ENCODE results near the gene DHX57. TPM values are rescaled to one million over a fixed set of nuclear protein-coding genes. Genes with fewer than 3 reads are reported as not detected.

Gene DHX57
- total RNA-seq, 1 donor from 2014 or later = 20.3 TPM

DNA sequence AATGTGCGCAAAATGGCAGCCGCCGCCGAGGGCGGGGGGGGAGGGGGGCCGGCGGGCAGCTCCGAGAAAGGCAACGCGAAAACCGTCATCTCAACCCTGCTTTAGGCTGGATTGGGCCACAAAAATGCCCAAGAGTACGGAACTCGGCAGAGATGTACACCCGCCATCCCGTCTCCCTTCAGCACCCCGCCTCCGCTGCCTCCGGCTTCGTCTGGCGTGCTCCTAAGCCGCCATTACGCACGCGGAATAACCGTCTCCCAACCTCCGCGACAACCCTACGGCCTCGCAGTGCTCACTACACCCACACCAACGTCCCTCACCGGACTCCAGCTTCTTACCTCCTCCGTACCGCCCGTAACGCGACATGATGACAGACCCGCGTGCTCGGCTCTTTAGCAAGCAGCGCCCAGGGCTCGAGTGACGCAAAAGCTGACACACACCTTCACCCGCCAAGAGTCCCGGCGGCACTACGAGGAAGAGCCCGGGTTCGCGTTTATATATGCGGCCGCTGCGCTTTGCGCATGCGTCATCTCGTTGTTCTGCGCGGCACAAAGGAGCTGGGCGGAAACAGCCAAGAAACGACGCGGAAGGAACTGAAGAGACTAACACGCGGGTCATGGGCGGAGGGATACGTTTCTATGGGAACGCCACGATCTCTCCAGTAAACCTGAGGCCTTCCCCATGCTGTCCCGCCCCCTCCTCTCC is 124.7 kb downstream of the DHX57 start, which contains the start of gene SRSF7:
Gene SRSF7, minus strand, starts transcription at position 471 of the 705 bp plus-strand sequence. Its CDS starts 105 bp downstream, at position 366.
- peak; percentile 100 for DNase-seq

DNA sequence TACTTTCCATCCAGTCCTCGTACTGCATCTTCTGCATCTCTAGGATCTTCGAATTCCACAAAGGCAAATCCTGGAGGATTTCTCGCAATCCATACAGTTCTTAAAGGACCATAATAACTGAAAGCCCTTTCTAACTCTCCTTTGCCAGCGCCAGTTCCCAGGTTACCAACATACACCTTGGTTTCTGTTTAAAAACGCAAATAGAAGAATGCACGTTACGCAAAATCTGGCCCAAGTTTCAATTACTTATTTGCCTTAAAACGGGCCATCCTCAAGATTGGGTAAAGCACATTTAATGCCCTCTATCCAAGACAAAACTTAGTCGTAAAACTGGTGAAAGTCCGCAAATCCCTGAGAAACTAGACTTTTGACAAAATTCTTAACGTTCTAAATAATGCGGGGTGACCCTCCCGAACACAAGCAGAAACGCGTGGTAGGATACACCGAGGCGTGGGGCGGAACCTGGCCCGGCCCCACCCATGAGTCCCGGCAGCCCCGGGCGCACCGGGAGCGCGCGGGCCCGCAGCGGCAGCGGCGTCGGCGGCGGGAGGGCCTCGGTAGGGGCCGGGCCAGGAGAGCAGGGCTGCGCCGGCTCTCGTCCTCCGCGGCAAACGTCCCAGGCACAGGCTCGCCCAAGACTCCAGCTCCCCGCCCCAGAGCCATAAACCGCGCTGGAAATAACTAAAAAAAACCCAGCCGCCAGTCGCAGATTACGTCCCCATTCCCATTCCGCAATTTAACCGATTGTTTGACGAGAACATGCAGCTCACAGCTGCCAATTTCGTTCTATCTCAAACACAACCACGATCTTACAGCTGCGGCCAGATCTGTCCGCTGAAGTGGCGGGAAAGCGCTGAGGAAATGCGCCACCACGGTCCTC is 125.5 kb downstream of the DHX57 start:
- peak; percentile 63 for DNase-seq

- no peak for DNase-seq
Measured at GRCh38 chr2:38748943-38749804, 126.6 kb downstream of the DHX57 start.

GRCh38 chr2:38748391-38748790 is 127.3 kb downstream of the DHX57 start:
- DNase-seq = no peak

GRCh38 chr2:38747819-38748218 is 127.9 kb downstream of the DHX57 start:
- no peak for DNase-seq

Small RNAs within 50 kb of the gene (small RNA-seq; reads per million reads assigned to genes)
- gene RNU6-851P (ENCODE audit: low replicate concordance) = not detected

Other genes starting within 250 kb of the DHX57 start
- 7.1 TPM for gene GALM, start 209.8 kb downstream of the DHX57 start, total RNA-seq
- gene SRSF7, start 124.6 kb downstream of the DHX57 start, total RNA-seq = 111 TPM
- 8.8 TPM for gene GEMIN6, start 97.7 kb downstream of the DHX57 start, total RNA-seq
- 12.5 TPM for gene MORN2, start within 50 bp of the DHX57 start, total RNA-seq
- gene ARHGEF33, start 13.9 kb upstream of the DHX57 start, total RNA-seq = 1.7 TPM
- 32.3 TPM for gene SOS1, start 245.1 kb upstream of the DHX57 start, total RNA-seq

All from skin of body (tissue), 3 donors.